Stomach smooth muscle (tissue), 2 donors: ENCODE data around the gene RAD51B.
"Not testable (repeated sequence)": the region's sequence is repeated elsewhere in the genome, so short reads cannot be mapped to it uniquely, and the experiment has no call there.

Experiments
- H3K27ac ChIP-seq: one replicate; pipeline ENCODE4 v1.7.0; 2013; ENCODE audit warnings: mild to moderate bottlenecking, low read length, inconsistent platforms
- H3K27me3 ChIP-seq, 2 donors: one replicate each; pipeline ENCODE4 v1.7.0; 2013; ENCODE audit warnings: low read length in 2 of 2; ENCODE audit not compliant: insufficient read depth in 2 of 2, control insufficient read depth in 1 of 2
- H3K36me3 ChIP-seq, 2 donors: one replicate each; pipeline ENCODE4 v1.7.0; 2013; ENCODE audit warnings: low read length in 2 of 2; ENCODE audit not compliant: control insufficient read depth in 2 of 2, insufficient read depth in 2 of 2
- H3K4me1 ChIP-seq: one replicate; pipeline ENCODE4 v1.7.0; 2013; ENCODE audit warnings: low read length; ENCODE audit not compliant: control insufficient read depth, insufficient read depth
- H3K4me3 ChIP-seq, 2 donors: one replicate each; pipeline ENCODE4 v1.7.0; 2013; ENCODE audit warnings: low read length in 2 of 2
- H3K9ac ChIP-seq, 2 donors: one replicate each; pipeline ENCODE4 v1.7.0; 2013; ENCODE audit warnings: low read length in 2 of 2, mild to moderate bottlenecking in 1 of 2
- H3K9me3 ChIP-seq, 2 donors: one replicate each; pipeline ENCODE4 v1.7.0; 2013; ENCODE audit warnings: low read length in 2 of 2; ENCODE audit not compliant: control insufficient read depth in 2 of 2
- donor health status: healthy.
- donor health status: Pancreatic carcinoma.

The RAD51B gene

GRCh38 chr14:68027276-68027675 lies 207.7 kb downstream of the RAD51B start:
- Histone ChIP-seq H3K27ac (no peak overlapping the region), H3K9ac (no peak overlapping the region), H3K4me1 (no peaks in the 10 kb centered on the region), H3K27me3 (no peaks in the 10 kb centered on the region), H3K9me3 (peaks cover 0 to 6% of the 10 kb centered on the region in 2 donors), H3K4me3 (no peak overlapping the region), H3K36me3 (no peaks in the 10 kb centered on the region)

- Histone ChIP-seq H3K27ac (no peak overlapping the region), H3K4me3 (no peak overlapping the region), H3K4me1 (no peaks in the 10 kb centered on the region)
Observed at GRCh38 chr14:68028075-68028474, 208.5 kb downstream of the RAD51B start.

GRCh38 chr14:68031011-68031410 lies 211.4 kb downstream of the RAD51B start:
- not testable (repeated sequence) for H3K9ac ChIP-seq, H3K27ac ChIP-seq

More at GRCh38 chr14:68028075-68028474, 208.5 kb downstream of the RAD51B start:
- no peaks in the 10 kb centered on the region for H3K36me3 ChIP-seq
- peaks cover 0 to 5% of the 10 kb centered on the region in 2 donors for H3K9me3 ChIP-seq
- H3K27me3 ChIP-seq = no peaks in the 10 kb centered on the region
- no peak overlapping the region for H3K9ac ChIP-seq

GRCh38 chr14:68032154-68032553 lies 212.6 kb downstream of the RAD51B start:
- Histone ChIP-seq H3K4me3 (no peak overlapping the region), H3K36me3 (no peaks in the 10 kb centered on the region), H3K27ac (no peak overlapping the region), H3K9ac (no peak overlapping the region), H3K4me1 (peaks cover 6% of the 10 kb centered on the region), H3K9me3 (no peaks in the 10 kb centered on the region), H3K27me3 (no peaks in the 10 kb centered on the region)

More at GRCh38 chr14:68031011-68031410, 211.4 kb downstream of the RAD51B start:
- H3K4me3 ChIP-seq, H3K27me3 ChIP-seq, H3K36me3 ChIP-seq, H3K9me3 ChIP-seq, H3K4me1 ChIP-seq: not testable (repeated sequence)

GRCh38 chr14:68033336-68033932 lies 213.9 kb downstream of the RAD51B start:
- H3K27me3 ChIP-seq = no peaks in the 10 kb centered on the region
- no peaks in the 10 kb centered on the region for H3K36me3 ChIP-seq
- H3K4me3 ChIP-seq = no peak overlapping the region
- no peaks in the 10 kb centered on the region for H3K9me3 ChIP-seq
- no peak overlapping the region for H3K27ac ChIP-seq
- H3K4me1 ChIP-seq = peaks cover 9% of the 10 kb centered on the region
- no peak overlapping the region for H3K9ac ChIP-seq

- no peaks in the 10 kb centered on the region for H3K9me3 ChIP-seq
- peak overlapping the region; percentile 82 for H3K27ac ChIP-seq
- H3K27me3 ChIP-seq = no peaks in the 10 kb centered on the region
- peaks cover 9% of the 10 kb centered on the region for H3K4me1 ChIP-seq
- H3K4me3 ChIP-seq = no peak overlapping the region
- no peaks in the 10 kb centered on the region for H3K36me3 ChIP-seq
- no peak overlapping the region for H3K9ac ChIP-seq
Observed at GRCh38 chr14:68034896-68035295, 215.3 kb downstream of the RAD51B start.

GRCh38 chr14:68036202-68036601 lies 216.6 kb downstream of the RAD51B start:
- Histone ChIP-seq H3K9ac (peak overlapping the region; percentile 49 to 65), H3K27me3 (no peaks in the 10 kb centered on the region), H3K36me3 (no peaks in the 10 kb centered on the region), H3K27ac (peak overlapping the region; percentile 82), H3K9me3 (no peaks in the 10 kb centered on the region), H3K4me3 (no peak overlapping the region), H3K4me1 (peaks cover 13% of the 10 kb centered on the region)

GRCh38 chr14:68039593-68039992 lies 220.0 kb downstream of the RAD51B start:
- Histone ChIP-seq H3K36me3 (no peaks in the 10 kb centered on the region), H3K4me1 (peaks cover 25% of the 10 kb centered on the region), H3K27ac (peak overlapping the region; percentile 1), H3K4me3 (no peak overlapping the region), H3K27me3 (no peaks in the 10 kb centered on the region), H3K9me3 (no peaks in the 10 kb centered on the region), H3K9ac (no peak overlapping the region)

- Histone ChIP-seq H3K27ac (peak overlapping the region; percentile 59), H3K4me1 (peaks cover 20% of the 10 kb centered on the region), H3K9ac (no peak overlapping the region)
Observed at GRCh38 chr14:68040633-68041369, 221.2 kb downstream of the RAD51B start.

GRCh38 chr14:68041876-68042354 lies 222.3 kb downstream of the RAD51B start:
- H3K36me3 ChIP-seq = no peaks in the 10 kb centered on the region
- no peak overlapping the region for H3K9ac ChIP-seq
- no peak overlapping the region for H3K4me3 ChIP-seq
- H3K27ac ChIP-seq = peak overlapping the region; percentile 59
- peaks cover 19% of the 10 kb centered on the region for H3K4me1 ChIP-seq
- H3K27me3 ChIP-seq = no peaks in the 10 kb centered on the region
- no peaks in the 10 kb centered on the region for H3K9me3 ChIP-seq

More at GRCh38 chr14:68040633-68041369, 221.2 kb downstream of the RAD51B start:
- no peaks in the 10 kb centered on the region for H3K27me3 ChIP-seq
- no peaks in the 10 kb centered on the region for H3K9me3 ChIP-seq
- no peak overlapping the region for H3K4me3 ChIP-seq
- no peaks in the 10 kb centered on the region for H3K36me3 ChIP-seq
